Mononuclear cell (primary cell): Measurements from ENCODE around the gene ZNF444. TPM values are rescaled to one million over a fixed set of nuclear protein-coding genes. Genes with fewer than 3 reads are reported as not detected.
"Not testable (repeated sequence)": the region's sequence is repeated elsewhere in the genome, so short reads cannot be mapped to it uniquely, and the experiment has no call there.

Experiments
- H3K27me3 ChIP-seq: 2 replicates; pipeline ENCODE4 v1.6.0; 2011; ENCODE audit warnings: low read length, control low read depth; ENCODE audit not compliant: insufficient read depth
- H3K4me1 ChIP-seq: 2 replicates; pipeline ENCODE4 v1.5.1; 2011; ENCODE audit warnings: mild to moderate bottlenecking, low read length, control low read depth; ENCODE audit not compliant: insufficient read depth
- H3K4me3 ChIP-seq: 2 replicates; pipeline ENCODE4 v1.5.1; 2011; ENCODE audit warnings: mild to moderate bottlenecking, low read length, moderate library complexity
- H3K9me3 ChIP-seq: 2 replicates; pipeline ENCODE4 v1.5.1; 2011; ENCODE audit warnings: low read depth, mild to moderate bottlenecking, control low read depth, low read length
- total RNA-seq: library from RNA; depleted of rRNA; stranded (reverse); fragments of >200 nt; gene quantifications from one replicate; pipeline ENCODE4 v1.2.3, GENCODE V29; 2012

Gene ZNF444
- total RNA-seq, 1 donor, result 4.1 TPM

DNA sequence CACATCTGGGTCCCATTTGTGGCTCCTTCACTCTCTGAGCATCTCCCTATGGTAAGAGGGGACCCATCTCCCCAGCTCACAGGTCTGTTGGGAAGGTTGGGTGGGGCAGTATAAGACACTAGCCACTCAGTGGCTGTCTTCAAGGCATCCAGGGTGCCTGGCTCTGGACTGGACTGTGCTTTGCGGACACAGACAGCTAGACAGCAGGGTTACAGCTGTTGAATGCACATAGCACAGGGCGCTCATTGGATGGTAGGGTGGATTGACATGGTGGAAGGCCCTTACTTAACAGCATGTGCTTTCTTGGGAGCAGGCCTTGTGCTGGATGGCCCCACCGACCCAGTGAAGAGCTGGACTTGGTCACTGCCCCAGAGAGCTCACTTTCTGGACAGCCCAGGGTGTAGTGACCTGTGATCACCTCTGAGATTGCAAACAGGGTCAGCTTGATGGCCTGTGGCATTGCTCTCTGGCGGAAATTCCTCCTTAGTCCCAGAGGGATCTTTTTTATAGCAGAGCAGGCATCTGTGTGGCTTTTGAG, 1.9 kb downstream of the ZNF444 start:
- no peaks in the 10 kb centered on the region for H3K9me3 ChIP-seq
- no peaks in the 10 kb centered on the region for H3K27me3 ChIP-seq
- H3K4me1 ChIP-seq, result peaks cover 36% of the 10 kb centered on the region
- H3K4me3 ChIP-seq, result no peak overlapping the region

DNA sequence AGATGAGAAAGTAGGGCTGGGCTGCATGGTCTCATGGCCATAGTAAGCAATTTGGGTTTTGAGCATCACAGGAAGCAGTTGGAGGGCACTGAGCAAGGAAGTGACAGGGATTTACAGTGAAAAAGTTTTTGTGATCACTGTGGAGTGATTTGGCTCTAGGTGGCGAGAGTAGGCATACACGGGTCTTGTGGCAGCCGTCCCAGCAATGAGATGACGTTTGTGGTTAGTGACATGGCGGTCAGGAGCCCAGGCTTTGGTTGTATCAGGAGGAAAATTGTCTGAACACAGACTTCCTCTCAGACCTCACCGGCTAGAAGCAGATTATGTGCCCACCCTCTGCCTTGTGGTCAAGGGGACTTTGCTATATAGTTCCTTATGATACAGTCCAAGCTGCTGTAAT, 3.3 kb downstream of the ZNF444 start:
- H3K4me3 ChIP-seq, result no peak overlapping the region
- peaks cover 21% of the 10 kb centered on the region for H3K4me1 ChIP-seq

DNA sequence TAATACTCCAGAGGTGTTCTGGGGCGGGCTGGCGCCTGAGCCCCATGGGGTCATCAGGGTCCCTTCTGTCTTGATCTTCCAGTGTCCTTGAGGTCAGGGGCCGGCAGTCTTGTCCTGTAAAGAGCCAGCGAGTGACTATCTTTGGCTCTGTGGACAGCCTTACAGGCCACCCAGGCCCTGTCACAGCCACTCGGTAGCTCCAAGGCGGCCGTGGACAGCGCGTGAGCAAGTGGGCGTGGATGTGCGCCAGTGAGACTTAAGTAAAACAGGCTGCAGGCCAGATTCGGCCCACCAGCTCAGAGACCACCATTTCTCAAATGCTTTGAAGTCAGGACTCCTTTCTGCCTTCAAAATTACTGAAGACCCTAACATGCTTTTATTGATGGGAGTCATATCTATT, 3.7 kb downstream of the ZNF444 start:
- no peaks in the 10 kb centered on the region for H3K27me3 ChIP-seq
- no peaks in the 10 kb centered on the region for H3K9me3 ChIP-seq
- no peak overlapping the region for H3K4me3 ChIP-seq
- H3K4me1 ChIP-seq, result peaks cover 17% of the 10 kb centered on the region

More for the DNA sequence above, 3.3 kb downstream of the ZNF444 start:
- Histone ChIP-seq H3K27me3 (no peaks in the 10 kb centered on the region), H3K9me3 (no peaks in the 10 kb centered on the region)

DNA sequence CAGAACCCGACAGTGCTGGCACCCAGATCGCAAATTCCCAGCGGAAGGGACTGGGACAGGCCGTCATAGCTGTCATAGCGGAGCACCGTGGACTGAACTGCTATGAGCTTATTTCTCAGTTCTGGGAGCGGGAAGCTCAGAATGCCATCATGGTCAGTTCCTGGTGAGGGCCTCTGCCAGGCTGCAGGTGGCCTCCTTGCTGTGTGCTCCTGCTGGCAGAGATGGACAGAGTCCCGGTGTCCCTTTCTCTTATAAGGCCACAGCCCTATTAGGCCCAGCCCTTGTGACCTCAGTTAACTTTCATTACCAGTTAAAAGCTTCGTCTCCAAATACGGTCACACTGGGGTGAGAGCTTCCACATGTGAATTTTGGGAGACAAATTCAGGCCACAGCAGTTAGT, 4.6 kb downstream of the ZNF444 start:
- Histone ChIP-seq H3K4me1 (peaks cover 10% of the 10 kb centered on the region), H3K4me3 (no peak overlapping the region), H3K9me3 (no peaks in the 10 kb centered on the region), H3K27me3 (no peaks in the 10 kb centered on the region)

DNA sequence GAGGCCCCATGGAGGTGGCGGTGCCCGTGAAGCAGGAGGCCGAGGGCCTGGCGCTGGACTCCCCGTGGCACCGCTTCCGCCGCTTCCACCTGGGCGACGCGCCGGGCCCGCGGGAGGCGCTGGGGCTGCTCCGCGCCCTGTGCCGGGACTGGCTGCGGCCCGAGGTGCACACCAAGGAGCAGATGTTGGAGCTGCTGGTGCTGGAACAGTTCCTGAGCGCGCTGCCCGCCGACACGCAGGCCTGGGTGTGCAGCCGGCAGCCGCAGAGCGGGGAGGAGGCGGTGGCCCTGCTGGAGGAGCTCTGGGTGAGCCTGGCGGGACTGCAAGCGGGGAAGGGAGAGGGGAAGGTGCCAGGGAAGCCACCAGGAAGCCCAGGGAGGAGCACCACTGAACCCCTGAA, 5.8 kb downstream of the ZNF444 start:
- peaks cover 8% of the 10 kb centered on the region for H3K4me1 ChIP-seq

DNA sequence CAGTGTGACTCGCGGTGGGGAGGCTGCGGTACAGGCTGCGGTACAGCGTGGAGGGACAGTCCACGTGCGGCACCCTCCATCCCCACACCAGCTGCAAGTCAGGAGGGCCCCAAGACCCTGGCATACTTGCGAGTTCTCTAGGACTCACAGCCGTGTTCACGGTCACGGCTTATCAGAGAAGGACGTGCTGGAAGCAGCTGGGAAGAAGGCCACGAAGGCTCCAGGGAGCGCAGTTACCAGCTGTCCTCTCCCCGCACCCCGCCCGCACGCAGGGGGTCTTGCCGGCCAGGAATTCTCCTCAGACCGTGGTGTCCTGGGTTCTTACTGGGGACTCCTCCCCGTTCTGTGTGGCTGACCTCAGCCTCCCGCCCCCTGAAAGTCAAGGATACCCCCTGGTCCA, 6.2 kb downstream of the ZNF444 start:
- Histone ChIP-seq H3K4me1 (peaks cover 4% of the 10 kb centered on the region), H3K9me3 (no peaks in the 10 kb centered on the region), H3K4me3 (no peak overlapping the region), H3K27me3 (no peaks in the 10 kb centered on the region)

More for the DNA sequence above, 5.8 kb downstream of the ZNF444 start:
- Histone ChIP-seq H3K27me3 (no peaks in the 10 kb centered on the region), H3K9me3 (no peaks in the 10 kb centered on the region), H3K4me3 (no peak overlapping the region)

DNA sequence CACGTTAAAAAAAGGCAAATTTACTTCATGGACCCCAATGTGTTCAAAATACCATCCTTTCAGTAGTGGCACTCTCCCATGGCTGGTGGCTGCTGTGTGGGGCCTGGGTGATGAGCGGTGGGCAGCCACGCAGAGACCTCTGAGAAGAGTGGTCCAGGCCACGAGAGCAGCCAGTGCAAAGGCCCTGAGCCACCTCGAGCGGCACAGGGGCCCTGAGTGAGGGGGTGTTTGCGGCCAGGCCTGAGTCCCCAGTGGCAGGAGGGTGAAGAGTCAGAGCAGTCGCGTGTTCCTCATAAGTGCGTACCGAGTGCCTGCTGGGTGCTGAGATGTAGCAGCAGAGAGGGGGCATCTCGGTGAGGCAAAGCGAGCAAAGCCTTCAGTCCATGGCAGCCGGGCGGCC, 7.0 kb downstream of the ZNF444 start:
- Histone ChIP-seq H3K4me3 (no peak overlapping the region), H3K4me1 (no peaks in the 10 kb centered on the region), H3K27me3 (no peaks in the 10 kb centered on the region), H3K9me3 (no peaks in the 10 kb centered on the region)

DNA sequence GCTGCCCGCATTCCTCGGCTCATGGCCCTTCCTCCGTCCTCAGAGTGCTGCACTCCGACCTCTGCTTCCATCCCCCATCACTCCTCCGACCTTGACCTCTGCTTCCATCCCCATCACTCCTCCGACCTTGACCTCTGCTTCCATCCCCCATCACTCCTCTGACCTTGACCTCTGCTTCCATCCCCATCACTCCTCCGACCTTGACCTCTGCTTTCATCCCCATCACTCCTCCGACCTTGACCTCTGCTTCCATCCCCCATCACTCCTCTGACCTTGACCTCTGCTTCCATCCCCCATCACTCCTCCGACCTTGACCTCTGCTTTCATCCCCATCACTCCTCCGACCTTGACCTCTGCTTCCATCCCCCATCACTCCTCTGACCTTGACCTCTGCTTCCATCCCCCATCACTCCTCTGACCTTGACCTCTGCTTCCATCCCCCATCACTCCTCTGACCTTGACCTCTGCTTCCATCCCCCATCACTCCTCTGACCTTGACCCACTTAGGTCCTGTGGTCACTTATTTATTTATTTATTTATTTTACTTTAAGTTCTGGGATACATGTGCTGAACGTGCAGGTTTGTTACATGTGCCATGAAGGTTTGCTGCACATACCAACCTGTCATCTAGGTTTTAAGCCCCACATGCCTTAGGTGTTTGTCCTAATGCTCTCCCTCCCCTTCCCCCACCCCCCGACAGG, 8.0 kb downstream of the ZNF444 start:
- not testable (repeated sequence) for H3K4me1 ChIP-seq, H3K9me3 ChIP-seq, H3K4me3 ChIP-seq, H3K27me3 ChIP-seq

DNA sequence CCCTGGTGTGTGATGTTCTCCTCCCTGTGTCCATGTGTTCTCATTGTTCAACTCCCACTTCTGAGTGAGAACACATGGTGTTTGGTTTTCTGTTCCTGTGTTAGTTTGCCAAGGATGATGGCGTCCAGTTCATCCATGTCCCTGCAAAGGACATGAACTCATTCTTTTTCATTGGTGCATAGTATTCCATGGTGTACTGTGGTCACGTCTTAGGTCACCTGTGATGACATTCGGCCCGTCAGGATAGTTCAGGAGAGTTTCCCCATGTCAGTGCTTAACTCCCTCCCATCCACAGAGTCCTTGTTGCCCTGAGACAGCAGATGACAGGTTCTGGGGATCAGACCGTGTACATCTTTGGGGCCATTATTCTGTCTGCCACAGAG, 8.6 kb downstream of the ZNF444 start:
- Histone ChIP-seq H3K4me1 (no peaks in the 10 kb centered on the region), H3K9me3 (no peaks in the 10 kb centered on the region), H3K4me3 (no peak overlapping the region), H3K27me3 (no peaks in the 10 kb centered on the region)

DNA sequence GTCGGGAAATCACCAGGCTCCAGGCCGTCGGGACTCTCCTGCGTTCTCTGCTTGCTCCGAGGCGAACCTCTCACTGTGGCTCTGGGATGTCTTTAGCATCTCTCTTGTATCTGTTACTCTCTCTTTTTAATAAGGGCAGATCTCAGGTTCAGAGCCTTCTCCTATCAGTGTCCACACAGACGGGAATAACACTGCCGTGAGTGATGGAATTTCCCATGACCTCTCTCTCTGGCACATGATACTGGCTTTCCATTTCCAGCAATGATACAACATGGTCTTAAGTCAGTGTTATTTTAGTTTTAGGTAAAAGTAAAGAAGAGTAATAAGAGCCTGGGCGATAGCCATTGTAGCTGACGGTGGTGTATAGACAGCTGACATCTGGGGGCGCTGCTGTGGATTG, 9.3 kb downstream of the ZNF444 start:
- H3K27me3 ChIP-seq, result no peaks in the 10 kb centered on the region
- no peaks in the 10 kb centered on the region for H3K4me1 ChIP-seq
- H3K9me3 ChIP-seq, result no peaks in the 10 kb centered on the region
- no peak overlapping the region for H3K4me3 ChIP-seq

DNA sequence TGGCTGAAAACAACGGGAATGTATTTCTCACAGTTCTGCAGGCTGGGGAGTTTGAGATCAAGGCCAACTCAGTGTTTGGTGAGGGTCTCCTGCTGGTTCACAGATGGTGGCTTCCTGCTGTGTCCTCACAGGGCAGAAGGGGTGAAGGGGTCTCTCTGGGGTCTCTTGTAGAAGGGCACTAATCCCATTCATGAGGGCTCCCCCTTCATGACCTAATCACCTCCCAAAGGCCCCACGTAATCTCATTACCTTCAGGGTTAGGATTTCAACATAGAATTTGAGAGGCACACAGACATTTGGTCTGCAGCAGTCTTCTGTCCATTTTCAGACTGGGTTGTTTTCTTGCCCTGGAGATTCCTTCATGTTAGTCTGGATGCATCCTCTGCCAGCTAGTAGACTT, 11.6 kb downstream of the ZNF444 start:
- no peaks in the 10 kb centered on the region for H3K9me3 ChIP-seq
- H3K27me3 ChIP-seq, result no peaks in the 10 kb centered on the region
- no peaks in the 10 kb centered on the region for H3K4me1 ChIP-seq
- no peak overlapping the region for H3K4me3 ChIP-seq

DNA sequence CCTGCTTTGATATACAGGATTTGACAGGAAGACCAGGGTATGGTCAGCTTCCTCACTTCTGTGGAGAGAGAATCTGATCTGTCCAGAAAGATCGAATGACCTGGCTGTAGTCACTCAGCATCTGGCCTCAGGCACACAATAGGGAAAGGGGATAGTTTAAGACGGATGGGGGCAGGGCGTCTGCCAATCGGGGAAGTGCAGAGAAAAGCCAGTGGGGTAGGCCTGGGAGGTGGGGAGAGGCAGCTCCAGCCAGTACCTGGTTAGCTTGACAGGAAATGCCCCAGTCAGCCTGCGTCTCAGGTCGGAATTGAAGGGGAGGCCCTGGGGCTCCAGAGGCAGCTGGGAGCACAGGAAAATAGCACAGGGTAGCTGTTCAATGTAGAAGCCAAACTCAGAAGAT, 12.4 kb downstream of the ZNF444 start:
- Histone ChIP-seq H3K27me3 (no peaks in the 10 kb centered on the region), H3K4me3 (no peak overlapping the region), H3K9me3 (no peaks in the 10 kb centered on the region), H3K4me1 (no peaks in the 10 kb centered on the region)

DNA sequence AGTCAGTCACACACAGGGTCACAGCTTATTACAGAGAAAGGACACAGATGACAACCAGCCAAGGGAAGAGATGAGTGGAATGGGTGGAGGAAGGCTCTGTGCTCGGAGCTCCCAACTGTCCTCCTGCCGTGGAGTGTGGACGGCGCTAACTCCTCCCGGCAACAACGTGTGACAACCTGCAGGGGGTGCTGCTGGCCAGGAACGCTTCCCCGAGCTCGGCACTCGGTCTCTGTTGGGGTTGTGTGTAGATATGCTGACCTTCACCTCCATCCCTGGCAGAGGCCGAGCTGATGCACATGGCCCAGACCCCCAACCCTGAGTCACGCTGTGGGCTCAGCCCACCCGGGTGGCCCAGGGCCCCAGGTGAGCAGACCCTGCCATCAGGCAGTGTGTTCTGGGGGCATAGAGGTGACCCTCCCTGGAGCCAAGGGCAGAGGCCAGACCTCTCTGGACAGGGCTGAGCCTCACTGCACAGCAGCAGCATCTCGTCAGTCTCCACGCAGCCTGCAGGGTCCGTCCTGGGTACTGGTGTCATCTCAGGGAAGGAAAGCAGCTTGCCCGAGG, 14.1 kb downstream of the ZNF444 start:
- Histone ChIP-seq H3K4me1 (no peaks in the 10 kb centered on the region), H3K9me3 (no peaks in the 10 kb centered on the region), H3K4me3 (no peak overlapping the region), H3K27me3 (no peaks in the 10 kb centered on the region)

DNA sequence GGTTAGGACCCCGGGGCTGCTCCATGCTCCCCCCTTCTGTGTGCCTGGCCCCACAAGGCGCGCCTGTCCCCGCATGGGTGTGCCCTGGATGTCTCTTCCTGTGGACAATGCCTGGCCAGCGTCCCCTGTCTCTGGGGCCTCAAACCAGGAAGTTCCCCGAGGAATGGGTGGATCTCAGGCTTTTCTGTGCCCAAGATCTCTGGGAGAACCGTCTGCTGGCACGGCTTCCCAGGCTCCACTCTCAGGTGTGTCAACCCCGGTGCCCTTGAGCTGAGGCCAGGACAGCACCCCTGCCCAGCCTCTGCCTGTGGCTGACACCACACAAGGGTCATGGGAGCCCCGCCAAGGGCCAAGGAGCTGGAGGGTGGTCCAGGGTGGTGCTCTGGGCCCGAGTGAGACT, 15.7 kb downstream of the ZNF444 start:
- Histone ChIP-seq H3K27me3 (no peaks in the 10 kb centered on the region), H3K4me1 (no peaks in the 10 kb centered on the region), H3K4me3 (no peak overlapping the region), H3K9me3 (no peaks in the 10 kb centered on the region)

DNA sequence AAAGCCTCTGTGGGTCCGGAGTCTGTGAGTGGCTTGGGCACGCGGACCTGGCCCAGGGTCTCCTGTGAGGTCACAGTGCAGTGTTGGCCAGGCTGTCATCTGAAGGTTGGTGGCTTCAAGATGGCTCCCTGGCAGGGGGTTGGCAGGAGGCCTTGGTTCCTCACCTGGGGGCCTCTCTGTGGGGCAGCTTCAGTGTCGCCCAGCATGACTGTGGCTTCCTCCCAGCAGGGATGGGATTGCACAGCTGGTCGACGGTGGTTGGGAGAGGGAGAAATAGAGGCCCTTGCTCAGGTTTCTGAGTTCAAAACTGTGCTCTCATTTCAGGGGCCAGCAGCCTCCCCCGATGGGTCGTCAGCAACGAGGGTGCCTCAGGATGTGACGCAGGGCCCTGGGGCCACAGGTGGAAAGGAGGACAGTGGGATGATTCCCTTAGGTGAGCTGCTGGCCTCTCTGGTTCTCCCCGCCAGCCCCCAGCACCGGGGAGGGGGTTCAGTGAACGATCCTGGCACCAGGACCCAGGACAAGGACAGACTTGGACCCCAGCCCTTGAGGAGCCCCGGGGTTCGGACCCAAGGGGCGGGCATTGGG, 17.2 kb downstream of the ZNF444 start:
- Histone ChIP-seq H3K4me3 (no peak overlapping the region), H3K9me3 (no peaks in the 10 kb centered on the region), H3K4me1 (no peaks in the 10 kb centered on the region), H3K27me3 (no peaks in the 10 kb centered on the region)
